ENCODE measurements around the gene MKLN1. TPM values are rescaled to one million over a fixed set of nuclear protein-coding genes. Genes with fewer than 3 reads are reported as not detected.

Gene MKLN1
- total and polyA plus RNA-seq, 2 of the 4 experiments (the other 2 are of a cell fraction): 17.5 to 52.0 TPM

- TF ChIP-seq ELK1 (IDR thresholded peaks at IDR 0.05; ENCODE audit: borderline replicate concordance, low read depth, low read length) (no peak), NFE2L2 (IDR thresholded peaks at IDR 0.05; ENCODE audit: low read depth, low read length) (no peak)
These were observed 900 bp downstream of the MKLN1 start (continued) for GRCh38 chr7:131328377-131329175.

GRCh38 chr7:131329176-131329570, 1.5 kb downstream of the MKLN1 start:
- H3K4ac ChIP-seq (ENCODE audit: low read depth, low read length): peak overlapping the region; percentile 10; the same call in 1 of the 2 replicates
- H4K20me1 ChIP-seq (ENCODE audit: insufficient read depth, low read length): peaks cover 49% of the 10 kb centered on the region
- peaks cover 2% of the 10 kb centered on the region; the same call in 1 of the 2 replicates for H3K9me1 ChIP-seq (ENCODE audit: insufficient read depth, low read length)
- WGBS, 2 experiments (ENCODE audit: extremely low coverage in 2 of 2, insufficient read length in 1 of 2): 83% methylated on average over 1 of the region's 1 CpG; no CpG with 5 or more reads in 1 of the 2 experiments
- H3K4me2 ChIP-seq (ENCODE audit: low read depth, low read length): peak overlapping the region; percentile 100
- peak overlapping the region; percentile 22 for H2AK9ac ChIP-seq (replicated peaks; ENCODE audit: low read depth, low read length, poor library complexity)
- POLR2A ChIA-PET (ENCODE audit: unreplicated experiment): no interaction called here
- ATAC-seq (ENCODE audit: low read depth): no peak
- no peak overlapping the region for H3K56ac ChIP-seq (ENCODE audit: extremely low read depth, insufficient read depth, low read length)
- H3K27ac ChIP-seq (ENCODE audit: insufficient read depth, low read length): peak overlapping the region; percentile 41; the same call in 1 of the 2 replicates
- peak overlapping the region; percentile 96 for H3K4me3 ChIP-seq (ENCODE audit: insufficient read depth, low read depth, low read length)
- no TSS peak for BruUV-seq (replicated peaks)
- no peak overlapping the region for H3K18ac ChIP-seq (ENCODE audit: low read depth, low read length)
- in situ Hi-C loops (cut with MboI; ENCODE audit: low sequenced_read_pairs): no loop called here
- H2AFZ ChIP-seq (replicated peaks; ENCODE audit: low read length, poor library complexity): no peak overlapping the region
- peaks cover 3% of the 10 kb centered on the region for H3K36me3 ChIP-seq (ENCODE audit: control insufficient read depth, insufficient read depth, low read length)
- peak overlapping the region; percentile 82 for H3K23ac ChIP-seq (ENCODE audit: low read depth, low read length)
- H4K5ac ChIP-seq (ENCODE audit: low read depth, low read length): no peak overlapping the region
- peaks cover 7% of the 10 kb centered on the region; the same call in 1 of the 2 replicates for H3K4me1 ChIP-seq (ENCODE audit: control insufficient read depth, insufficient read depth, low read length)
- H3K14ac ChIP-seq (replicated peaks; ENCODE audit: low read depth, low read length): peak overlapping the region; percentile 90
- no peak overlapping the region for H4K8ac ChIP-seq (ENCODE audit: low read depth in 2 of 2, low read length in 2 of 2)
- dilution Hi-C loops (cut with HindIII; ENCODE audit: low sequenced_read_pairs, unreplicated experiment): no loop called here
- 0 out of 2 replicates have a peak overlapping the region, but pooled peaks have one; percentile 24 for H3K9ac ChIP-seq (ENCODE audit: low read depth, low read length)
- DNase-seq: no peak
- H2BK120ac ChIP-seq (ENCODE audit: low read depth, low read length): peak overlapping the region; percentile 36; the same call in 1 of the 2 replicates
- H2BK15ac ChIP-seq (ENCODE audit: low read depth, low read length): 0 out of 3 replicates have a peak overlapping the region, but pooled peaks have one; percentile 6
- H3K9me3 ChIP-seq (ENCODE audit: control insufficient read depth, insufficient read depth, low read length): no peaks in the 10 kb centered on the region
- H3K79me1 ChIP-seq (ENCODE audit: low read depth in 1 of 2, low read length in 2 of 2): peaks cover 3 to 36% of the 10 kb centered on the region in 2 experiments; a peak in 2 of 4 replicates
- H2BK5ac ChIP-seq (ENCODE audit: low read depth, low read length, poor library complexity, severe bottlenecking): peak overlapping the region; percentile 54
- H2BK20ac ChIP-seq (ENCODE audit: low read depth, low read length): no peak overlapping the region
- no peaks in the 10 kb centered on the region for H3K27me3 ChIP-seq (ENCODE audit: control insufficient read depth, insufficient read depth, low read length)
- intact Hi-C loops (cut with micrococcal nuclease): loop anchor here (2.0 to 5.0 kb wide), 2 partner anchors 96 to 262 kb away; no protein-coding TSS in a partner anchor
- H2AK5ac ChIP-seq (ENCODE audit: low read depth, low read length): 0 out of 2 replicates have a peak overlapping the region, but pooled peaks have one; percentile 22
- H4K91ac ChIP-seq (ENCODE audit: insufficient read depth, low read depth, low read length): no peak overlapping the region
- CTCF ChIA-PET: no interaction called here
- TF ChIP-seq FOS (IDR thresholded peaks at IDR 0.05; ENCODE audit: low read depth, low read length) (no peak), MAZ (IDR thresholded peaks at IDR 0.05; ENCODE audit: borderline replicate concordance, low read depth, low read length) (no peak), BHLHE40 (IDR thresholded peaks at IDR 0.05; ENCODE audit: low read depth, low read length) (no peak), RCOR1 (IDR thresholded peaks at IDR 0.05; ENCODE audit: insufficient replicate concordance, low read length) (no peak), CEBPB (IDR thresholded peaks at IDR 0.05; ENCODE audit: low read depth, low read length) (no peak), USF2 (IDR thresholded peaks at IDR 0.05; ENCODE audit: low read depth, low read length) (no peak), CTCF (conservative IDR thresholded peaks at IDR 0.05; ENCODE audit: low read depth, low read length) (no peak), MXI1 (IDR thresholded peaks at IDR 0.05; ENCODE audit: borderline replicate concordance, low read depth, low read length) (no peak), MAFK (IDR thresholded peaks at IDR 0.05; ENCODE audit: low read depth, low read length) (no peak), POLR2A (IDR thresholded peaks at IDR 0.05; ENCODE audit: low read depth, low read length) (no peak)
